PFSK-1 (cell line): ENCODE measurements around the gene NCF4.

ENCODE experiments used
- FOXP2 ChIP-seq: optimal IDR thresholded peaks from 2 replicates; pipeline ENCODE3; 2011; ENCODE audit warnings: borderline replicate concordance, control low read depth, inconsistent platforms; ENCODE audit not compliant: insufficient read depth; ENCODE audit errors: extremely low read length, extremely low read depth
- POLR2AphosphoS5 ChIP-seq: IDR thresholded peaks from 2 replicates; pipeline ENCODE4 v1.6.1; 2012; ENCODE audit warnings: low read depth, mild to moderate bottlenecking, control low read depth, low read length, moderate library complexity
- REST ChIP-seq, 2 experiments: IDR thresholded peaks; 2 replicates each; pipeline versions ENCODE4 v1.6.1 to v1.8.0; 2011 to 2012; ENCODE audit warnings: low read depth in 2 of 2, low read length in 2 of 2, control low read depth in 1 of 2, inconsistent platforms in 1 of 2, mild to moderate bottlenecking in 1 of 2, moderate library complexity in 1 of 2; ENCODE audit not compliant: insufficient read depth in 1 of 2
- SIN3A ChIP-seq: IDR thresholded peaks from 2 replicates; pipeline ENCODE4 v1.6.1; 2012; ENCODE audit warnings: mild to moderate bottlenecking, low read length, moderate library complexity, borderline replicate concordance; ENCODE audit not compliant: insufficient read depth
- TAF1 ChIP-seq: IDR thresholded peaks from 2 replicates; pipeline ENCODE4 v1.6.1; 2012; ENCODE audit warnings: low read length, control low read depth, borderline replicate concordance; ENCODE audit not compliant: insufficient read depth

Gene NCF4

GRCh38 chr22:36858156-36858555 is 2.6 kb upstream of the NCF4 start:
- TF ChIP-seq POLR2AphosphoS5 (no peak), FOXP2 (no peak), SIN3A (no peak), TAF1 (no peak), REST (IDR thresholded peaks at IDR 0.05; ENCODE audit: insufficient read depth in 1 of 2, low read depth in 2 of 2, low read length in 2 of 2) (no peak)

DNA sequence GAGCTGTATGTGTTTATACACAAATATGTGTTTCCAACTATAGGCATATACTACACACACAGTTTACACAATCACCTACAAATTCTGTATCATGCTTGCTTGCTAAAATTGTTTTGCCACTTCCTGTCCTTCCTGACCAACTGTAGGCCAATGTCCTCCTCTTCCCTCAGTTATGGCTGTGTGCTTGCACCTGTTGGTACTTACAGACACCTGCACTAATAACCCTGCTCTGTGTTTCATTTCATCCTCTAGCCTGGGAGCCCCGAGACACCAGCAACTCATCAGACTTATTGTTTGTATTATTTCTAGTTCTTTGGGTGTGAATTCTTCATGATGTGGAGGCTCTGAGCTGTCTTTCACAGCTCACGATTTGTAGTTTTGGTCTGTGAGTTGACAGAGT is 1.8 kb upstream of the NCF4 start:
- TF ChIP-seq REST (IDR thresholded peaks at IDR 0.05; ENCODE audit: insufficient read depth in 1 of 2, low read depth in 2 of 2, low read length in 2 of 2) (no peak), SIN3A (no peak), POLR2AphosphoS5 (no peak), TAF1 (no peak), FOXP2 (no peak)

GRCh38 chr22:36860017-36860416 is 789 bp upstream of the NCF4 start:
- TF ChIP-seq REST (IDR thresholded peaks at IDR 0.05; ENCODE audit: insufficient read depth in 1 of 2, low read depth in 2 of 2, low read length in 2 of 2) (no peak), SIN3A (no peak), FOXP2 (no peak), TAF1 (no peak), POLR2AphosphoS5 (no peak)

DNA sequence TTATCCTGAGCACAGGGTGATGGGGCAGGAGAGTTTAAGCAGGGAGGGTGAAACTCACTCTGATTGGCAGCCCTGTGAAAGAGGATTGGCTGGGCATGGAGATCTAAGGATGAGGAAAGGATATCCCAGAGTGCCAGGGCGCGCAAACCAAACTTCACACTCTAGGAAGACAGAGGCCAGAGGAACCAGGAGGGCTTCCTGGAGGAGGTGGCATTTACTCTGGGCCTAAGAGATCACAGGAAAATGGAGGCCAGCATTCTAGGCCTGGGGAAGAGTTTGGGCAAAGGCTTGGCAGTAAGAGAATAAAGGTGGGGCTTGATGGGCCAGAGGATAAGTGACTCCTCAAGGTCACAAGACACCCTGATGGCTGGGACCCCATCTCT is 377 bp upstream of the NCF4 start:
- TF ChIP-seq FOXP2 (no peak), SIN3A (no peak), TAF1 (no peak), REST (IDR thresholded peaks at IDR 0.05; ENCODE audit: insufficient read depth in 1 of 2, low read depth in 2 of 2, low read length in 2 of 2) (no peak), POLR2AphosphoS5 (no peak)

- TF ChIP-seq FOXP2 (no peak), TAF1 (no peak), REST (IDR thresholded peaks at IDR 0.05; ENCODE audit: insufficient read depth in 1 of 2, low read depth in 2 of 2, low read length in 2 of 2) (no peak), POLR2AphosphoS5 (no peak), SIN3A (no peak)
These were observed 1.7 kb downstream of the NCF4 start for GRCh38 chr22:36862251-36863242.
